Uterus (tissue), 2 donors: ENCODE results near the gene LMOD1.

ENCODE experiments used
- POLR2A ChIP-seq, 2 donors: fragments of 450-650 bp; IDR thresholded peaks; one replicate each; pipeline ENCODE4 v1.6.1; 2016; ENCODE audit warnings: antibody characterized with exemption in 2 of 2, mild to moderate bottlenecking in 1 of 2, moderate library complexity in 1 of 2
- TF ChIP-seq, protein P1 (sequence below), 4 experiments: fragments of 200-600 bp in 2 of 4; fragments of 450-650 bp in 2 of 4; sonication (generic) in 2 of 4; IDR thresholded peaks; one replicate each; pipeline ENCODE4 v1.5.1; 2016 to 2019; ENCODE audit warnings: antibody characterized with exemption in 4 of 4, mild to moderate bottlenecking in 2 of 4, moderate library complexity in 1 of 4

DNA sequence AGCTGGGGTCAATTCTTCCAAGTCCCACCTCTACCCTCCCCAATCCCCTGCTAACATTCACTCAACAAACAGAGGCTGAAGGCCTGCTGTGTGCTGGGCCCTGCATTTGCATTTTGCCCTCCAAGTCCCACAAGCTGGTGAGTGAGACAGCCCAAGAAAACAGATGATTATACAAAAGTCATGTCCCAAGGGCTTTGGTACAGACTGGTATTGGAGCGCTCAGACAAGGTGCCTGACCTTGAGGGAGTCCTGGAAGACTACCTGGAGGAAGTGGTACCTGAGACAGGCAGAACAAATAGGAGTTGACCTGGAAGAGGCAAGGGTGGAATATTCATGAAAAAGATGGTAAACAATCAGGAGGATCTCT lies 4.2 kb downstream of the LMOD1 start:
- TF ChIP-seq, protein P1, sequence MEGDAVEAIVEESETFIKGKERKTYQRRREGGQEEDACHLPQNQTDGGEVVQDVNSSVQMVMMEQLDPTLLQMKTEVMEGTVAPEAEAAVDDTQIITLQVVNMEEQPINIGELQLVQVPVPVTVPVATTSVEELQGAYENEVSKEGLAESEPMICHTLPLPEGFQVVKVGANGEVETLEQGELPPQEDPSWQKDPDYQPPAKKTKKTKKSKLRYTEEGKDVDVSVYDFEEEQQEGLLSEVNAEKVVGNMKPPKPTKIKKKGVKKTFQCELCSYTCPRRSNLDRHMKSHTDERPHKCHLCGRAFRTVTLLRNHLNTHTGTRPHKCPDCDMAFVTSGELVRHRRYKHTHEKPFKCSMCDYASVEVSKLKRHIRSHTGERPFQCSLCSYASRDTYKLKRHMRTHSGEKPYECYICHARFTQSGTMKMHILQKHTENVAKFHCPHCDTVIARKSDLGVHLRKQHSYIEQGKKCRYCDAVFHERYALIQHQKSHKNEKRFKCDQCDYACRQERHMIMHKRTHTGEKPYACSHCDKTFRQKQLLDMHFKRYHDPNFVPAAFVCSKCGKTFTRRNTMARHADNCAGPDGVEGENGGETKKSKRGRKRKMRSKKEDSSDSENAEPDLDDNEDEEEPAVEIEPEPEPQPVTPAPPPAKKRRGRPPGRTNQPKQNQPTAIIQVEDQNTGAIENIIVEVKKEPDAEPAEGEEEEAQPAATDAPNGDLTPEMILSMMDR (IDR thresholded peaks at IDR 0.05), result no peak
- TF ChIP-seq POLR2A (IDR thresholded peaks at IDR 0.05), result no peak
